Stimulated activated naive CD8-positive, alpha-beta T cell treated with anti-CD3 and anti-CD28 coated beads, Interleukin-15, amount 100 ng/mL, for 72 hours (primary cell): ENCODE data around the gene MAP3K5.

Source experiments
- ATAC-seq: fragments of 150-1000 bp; cut with Tn5 transposase; 2 replicates; pipeline ENCODE4 v1.10.0; 2021; ENCODE audit warnings: mild to moderate bottlenecking, moderate library complexity
- DNase-seq, 2 donors: peaks; one replicate each; pipeline ENCODE4 v3.0.0; 2021 to 2022
- H3K27ac Mint-ChIP-seq, 2 donors: one replicate each; pipeline ENCODE4 v1.8.0; 2022; ENCODE audit warnings: mild to moderate bottlenecking in 2 of 2, mixed read lengths in 2 of 2, moderate library complexity in 2 of 2
- H3K27me3 Mint-ChIP-seq: one replicate; pipeline ENCODE4 v1.8.0; 2022; ENCODE audit warnings: mixed read lengths
- H3K4me1 Mint-ChIP-seq: one replicate; pipeline ENCODE4 v1.8.0; 2022; ENCODE audit warnings: mild to moderate bottlenecking, mixed read lengths
- H3K4me3 Mint-ChIP-seq, 2 donors: one replicate each; pipeline ENCODE4 v1.8.0; 2022; ENCODE audit warnings: mild to moderate bottlenecking in 2 of 2, mixed read lengths in 2 of 2, moderate library complexity in 1 of 2
- H3K9me3 Mint-ChIP-seq, 2 donors: one replicate each; pipeline ENCODE4 v1.8.0; 2022; ENCODE audit warnings: mixed read lengths in 2 of 2

Gene MAP3K5

DNA sequence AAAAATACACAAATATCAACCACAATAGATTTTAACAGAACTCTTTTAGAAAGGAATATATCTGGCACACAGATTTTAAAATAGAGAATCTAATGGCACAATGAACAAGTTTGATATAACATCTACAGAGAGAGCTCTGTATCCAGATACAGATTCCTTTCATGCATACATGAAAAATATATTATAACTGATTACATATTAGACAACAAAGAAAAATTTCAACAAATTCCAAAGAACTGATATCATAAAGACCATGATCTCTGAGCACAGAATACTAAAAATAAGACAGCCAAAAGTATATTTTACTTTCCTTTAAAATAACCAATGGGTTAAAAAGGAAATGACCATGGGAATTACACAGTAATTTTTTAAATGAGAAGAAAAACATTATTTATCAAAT is 167.9 kb downstream of the MAP3K5 start:
- Mint-ChIP-seq H3K27ac (no peak overlapping the region), H3K4me1 (no peaks in the 10 kb centered on the region), H3K9me3 (no peaks in the 10 kb centered on the region), H3K27me3 (no peaks in the 10 kb centered on the region), H3K4me3 (no peak overlapping the region)
- ATAC-seq (no peak), DNase-seq (no peak)

DNA sequence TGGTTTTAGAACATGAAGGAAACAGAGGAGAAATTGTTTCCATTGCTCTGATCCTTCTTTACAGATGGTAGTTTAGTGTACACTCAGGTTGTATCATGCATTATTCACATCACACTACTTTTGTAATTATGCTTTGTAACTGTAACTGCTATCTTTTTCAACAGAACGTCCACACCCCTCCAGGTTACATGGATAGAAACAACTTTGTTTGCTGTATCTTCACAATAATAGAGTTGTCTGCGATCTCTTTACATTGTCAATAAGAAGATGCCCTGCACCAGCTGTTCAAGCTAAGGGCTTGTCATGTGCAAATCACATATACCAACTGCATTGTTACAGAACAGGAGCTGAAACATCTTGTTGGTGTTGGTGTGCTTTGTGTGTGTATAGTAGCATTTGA is 174.2 kb downstream of the MAP3K5 start:
- H3K4me3 Mint-ChIP-seq: no peak overlapping the region
- ATAC-seq: no peak
- no peak overlapping the region for H3K27ac Mint-ChIP-seq
- no peaks in the 10 kb centered on the region for H3K9me3 Mint-ChIP-seq
- H3K27me3 Mint-ChIP-seq: no peaks in the 10 kb centered on the region
- H3K4me1 Mint-ChIP-seq: no peaks in the 10 kb centered on the region
- no peak for DNase-seq

- no peak overlapping the region for H3K4me3 Mint-ChIP-seq
- H3K9me3 Mint-ChIP-seq: no peaks in the 10 kb centered on the region
- no peaks in the 10 kb centered on the region for H3K4me1 Mint-ChIP-seq
- no peak for ATAC-seq
- no peak for DNase-seq
- no peak overlapping the region for H3K27ac Mint-ChIP-seq
- no peaks in the 10 kb centered on the region for H3K27me3 Mint-ChIP-seq
These were observed 175.8 kb downstream of the MAP3K5 start for GRCh38 chr6:136616527-136616926.

- Mint-ChIP-seq H3K27ac (peak overlapping the region in 1 of 2 donors; percentile 13), H3K27me3 (no peaks in the 10 kb centered on the region), H3K4me1 (peaks cover 6% of the 10 kb centered on the region), H3K4me3 (no peak overlapping the region), H3K9me3 (no peaks in the 10 kb centered on the region)
- DNase-seq: no peak
- ATAC-seq: no peak
These were observed 177.3 kb downstream of the MAP3K5 start for GRCh38 chr6:136614994-136615393.

DNA sequence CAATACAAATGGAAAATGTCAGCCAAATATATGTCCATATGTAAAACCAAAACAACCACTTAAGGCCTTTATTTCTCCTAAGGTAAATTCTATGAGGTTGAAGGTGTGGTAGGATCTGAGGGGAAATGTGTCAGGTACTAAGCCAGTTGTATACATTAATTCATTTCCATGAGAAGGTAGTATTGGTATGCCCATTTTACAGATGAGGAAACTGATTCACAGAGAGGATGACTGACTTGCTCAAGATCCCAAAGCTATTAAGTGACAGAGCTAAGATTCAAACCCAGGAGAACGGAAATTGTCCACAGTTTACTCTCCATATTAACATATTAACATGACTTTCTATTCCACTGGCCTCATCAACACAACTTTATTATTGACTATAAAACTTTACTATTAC is 177.9 kb downstream of the MAP3K5 start:
- Mint-ChIP-seq H3K27ac (no peak overlapping the region), H3K9me3 (no peaks in the 10 kb centered on the region), H3K4me1 (peaks cover 9% of the 10 kb centered on the region), H3K27me3 (no peaks in the 10 kb centered on the region), H3K4me3 (no peak overlapping the region)
- DNase-seq (no peak), ATAC-seq (no peak)

DNA sequence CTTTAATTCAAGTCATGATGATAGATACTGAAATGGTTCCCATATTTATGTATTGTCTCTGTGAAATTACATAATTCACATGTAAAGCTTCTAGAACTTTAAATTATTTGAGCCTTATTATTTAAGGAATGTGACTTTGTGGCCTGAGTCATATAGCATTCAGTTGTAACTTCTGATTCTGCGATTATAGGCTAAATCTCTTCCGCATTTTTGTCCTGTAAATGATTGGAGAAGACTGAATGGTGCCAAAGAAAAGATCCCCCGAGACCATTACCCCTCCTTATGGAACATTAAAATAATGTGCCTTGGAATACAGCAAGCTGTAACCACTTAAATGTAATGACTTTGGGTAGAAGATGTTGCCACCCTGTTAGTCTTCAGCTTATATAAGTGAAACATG is 178.8 kb downstream of the MAP3K5 start:
- ATAC-seq (no peak), DNase-seq (no peak)
- Mint-ChIP-seq H3K9me3 (no peaks in the 10 kb centered on the region), H3K27me3 (no peaks in the 10 kb centered on the region), H3K4me3 (no peak overlapping the region), H3K27ac (peak overlapping the region in 1 of 2 donors; percentile 14), H3K4me1 (peaks cover 10% of the 10 kb centered on the region)

- Mint-ChIP-seq H3K9me3 (no peaks in the 10 kb centered on the region), H3K27ac (no peak overlapping the region), H3K4me1 (peaks cover 15% of the 10 kb centered on the region), H3K4me3 (no peak overlapping the region), H3K27me3 (no peaks in the 10 kb centered on the region)
- ATAC-seq (no peak), DNase-seq (no peak)
These were observed 179.4 kb downstream of the MAP3K5 start for GRCh38 chr6:136612666-136613389.

GRCh38 chr6:136611746-136612145 is 180.5 kb downstream of the MAP3K5 start:
- no peaks in the 10 kb centered on the region for H3K27me3 Mint-ChIP-seq
- ATAC-seq (no peak), DNase-seq (no peak)
- no peak overlapping the region for H3K4me3 Mint-ChIP-seq
- no peaks in the 10 kb centered on the region for H3K9me3 Mint-ChIP-seq
- H3K4me1 Mint-ChIP-seq: peaks cover 15% of the 10 kb centered on the region
- H3K27ac Mint-ChIP-seq: no peak overlapping the region

GRCh38 chr6:136611133-136611532 is 181.1 kb downstream of the MAP3K5 start:
- ATAC-seq (no peak), DNase-seq (no peak)
- Mint-ChIP-seq H3K27me3 (no peaks in the 10 kb centered on the region), H3K9me3 (no peaks in the 10 kb centered on the region), H3K4me1 (peaks cover 15% of the 10 kb centered on the region), H3K4me3 (no peak overlapping the region), H3K27ac (no peak overlapping the region)

GRCh38 chr6:136609873-136610706 is 182.2 kb downstream of the MAP3K5 start:
- peak overlapping the region in 1 of 2 donors; percentile 70 for H3K27ac Mint-ChIP-seq
- H3K4me3 Mint-ChIP-seq: no peak overlapping the region
- no peaks in the 10 kb centered on the region for H3K9me3 Mint-ChIP-seq
- DNase-seq (no peak), ATAC-seq (no peak)
- H3K4me1 Mint-ChIP-seq: peaks cover 15% of the 10 kb centered on the region
- H3K27me3 Mint-ChIP-seq: no peaks in the 10 kb centered on the region

- Mint-ChIP-seq H3K4me1 (peaks cover 15% of the 10 kb centered on the region), H3K27ac (no peak overlapping the region), H3K4me3 (no peak overlapping the region), H3K9me3 (no peaks in the 10 kb centered on the region), H3K27me3 (no peaks in the 10 kb centered on the region)
- ATAC-seq (no peak), DNase-seq (no peak)
These were observed 183.3 kb downstream of the MAP3K5 start for GRCh38 chr6:136608991-136609390.

- Mint-ChIP-seq H3K9me3 (no peaks in the 10 kb centered on the region), H3K4me1 (peaks cover 15% of the 10 kb centered on the region), H3K27ac (no peak overlapping the region), H3K27me3 (no peaks in the 10 kb centered on the region), H3K4me3 (no peak overlapping the region)
- DNase-seq (peak; percentile 77 to 78), ATAC-seq (peak; percentile 93)
These were observed 184.1 kb downstream of the MAP3K5 start for GRCh38 chr6:136607932-136608772.

DNA sequence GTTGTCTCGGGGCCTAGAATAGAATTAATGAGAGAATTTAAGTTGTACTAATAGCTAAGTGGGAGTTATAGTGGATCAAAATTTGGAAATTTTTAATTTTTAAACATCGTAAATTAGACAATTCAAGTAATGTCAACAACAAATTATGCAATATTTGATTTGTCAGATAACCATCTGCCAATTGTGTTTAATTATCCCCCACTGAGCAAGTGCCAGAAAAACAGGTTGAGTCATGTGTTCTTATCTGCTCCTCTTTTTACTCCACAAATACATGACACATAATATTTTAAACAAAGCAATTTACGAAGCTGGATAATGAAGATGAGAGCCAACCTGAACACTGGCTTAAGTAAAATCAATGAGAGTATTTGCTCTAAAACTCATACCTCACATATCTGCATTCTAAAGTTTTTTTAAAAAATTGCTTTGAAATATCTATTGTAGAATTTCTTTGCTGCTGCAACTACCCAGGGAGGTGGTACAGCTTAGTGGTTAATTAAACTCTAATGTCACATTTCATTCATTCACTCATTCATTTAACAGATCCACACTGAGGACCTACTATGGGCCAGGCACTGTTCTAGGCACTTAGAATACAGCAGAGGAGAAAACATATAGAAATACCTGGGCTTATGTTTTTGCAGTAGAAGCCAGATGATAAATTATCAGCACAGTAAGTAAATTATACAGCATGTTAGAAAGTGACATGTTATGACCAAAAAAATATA is 184.9 kb downstream of the MAP3K5 start:
- Mint-ChIP-seq H3K4me3 (no peak overlapping the region), H3K27me3 (no peaks in the 10 kb centered on the region), H3K27ac (no peak overlapping the region), H3K9me3 (no peaks in the 10 kb centered on the region), H3K4me1 (peaks cover 15% of the 10 kb centered on the region)
- DNase-seq (no peak), ATAC-seq (no peak)

DNA sequence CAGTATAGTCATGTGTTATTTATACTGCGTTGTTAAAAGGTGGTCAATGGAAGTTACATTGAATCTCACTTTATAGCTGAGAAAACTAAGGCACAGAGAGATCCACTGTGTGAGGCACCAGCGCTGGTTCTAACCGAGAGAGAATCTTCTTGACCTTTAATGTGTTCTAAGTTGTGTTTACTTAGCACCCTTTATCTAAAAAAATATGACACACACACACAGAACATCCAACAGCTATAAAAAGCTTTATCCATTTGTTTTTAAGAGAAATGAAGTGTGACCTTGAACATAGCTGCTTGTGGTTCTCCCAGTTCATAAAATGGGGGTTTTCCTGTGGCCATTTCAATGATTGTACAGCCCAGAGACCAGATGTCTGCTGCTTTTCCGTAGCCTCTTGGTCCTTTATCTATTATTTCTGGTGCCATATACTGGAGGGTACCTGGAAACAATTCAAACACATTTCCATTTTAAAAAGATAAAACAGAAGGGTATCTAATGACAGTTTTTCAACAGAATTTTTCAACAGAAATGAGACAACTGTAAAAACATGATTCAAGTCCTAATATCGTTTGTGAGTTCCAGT is 187.3 kb downstream of the MAP3K5 start:
- no peak for DNase-seq
- H3K4me1 Mint-ChIP-seq: peaks cover 9% of the 10 kb centered on the region

DNA sequence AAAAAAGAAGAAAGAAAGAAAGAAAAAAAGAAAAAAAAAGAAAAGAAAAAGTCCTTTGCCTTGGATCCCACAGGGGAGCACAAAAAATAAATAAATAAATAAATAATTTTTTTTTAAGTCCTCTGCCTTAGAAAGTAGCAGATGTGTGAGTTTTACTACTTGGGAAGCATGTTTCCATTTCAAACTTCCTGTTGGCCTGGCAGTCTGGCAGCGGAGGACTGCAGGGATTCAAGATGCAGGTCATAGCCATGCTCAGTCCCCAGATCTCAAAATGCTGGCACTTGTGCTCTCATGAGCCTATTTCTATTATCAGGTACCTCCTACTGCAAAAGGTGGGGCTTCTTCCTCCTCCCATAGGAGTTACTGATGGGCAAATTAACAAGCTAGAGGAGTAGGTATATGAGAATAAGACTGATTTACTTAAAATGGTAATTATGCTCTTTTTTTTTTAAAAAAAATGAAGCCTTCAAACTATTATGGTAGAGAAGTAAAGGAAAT is 187.9 kb downstream of the MAP3K5 start:
- no peaks in the 10 kb centered on the region for H3K9me3 Mint-ChIP-seq
- H3K27ac Mint-ChIP-seq: peak overlapping the region in 1 of 2 donors; percentile 23
- ATAC-seq: no peak
- H3K27me3 Mint-ChIP-seq: no peaks in the 10 kb centered on the region
- DNase-seq: no peak
- H3K4me1 Mint-ChIP-seq: peaks cover 6% of the 10 kb centered on the region
- H3K4me3 Mint-ChIP-seq: no peak overlapping the region

More for the DNA sequence above, 187.3 kb downstream of the MAP3K5 start:
- H3K9me3 Mint-ChIP-seq: no peaks in the 10 kb centered on the region
- no peak overlapping the region for H3K27ac Mint-ChIP-seq
- no peak overlapping the region for H3K4me3 Mint-ChIP-seq
- H3K27me3 Mint-ChIP-seq: no peaks in the 10 kb centered on the region
- no peak for ATAC-seq
